ENCODE measurements around the gene FAM72A. TPM values are rescaled to one million over a fixed set of nuclear protein-coding genes. Genes with fewer than 3 reads are reported as not detected.
"Not testable (repeated sequence)": the region's sequence is repeated elsewhere in the genome, so short reads cannot be mapped to it uniquely, and the experiment has no call there.

FAM72A gene
- total RNA-seq, 4 donors from 2014 or later = 0.29 to 2.7 TPM; not detected in 2

DNA sequence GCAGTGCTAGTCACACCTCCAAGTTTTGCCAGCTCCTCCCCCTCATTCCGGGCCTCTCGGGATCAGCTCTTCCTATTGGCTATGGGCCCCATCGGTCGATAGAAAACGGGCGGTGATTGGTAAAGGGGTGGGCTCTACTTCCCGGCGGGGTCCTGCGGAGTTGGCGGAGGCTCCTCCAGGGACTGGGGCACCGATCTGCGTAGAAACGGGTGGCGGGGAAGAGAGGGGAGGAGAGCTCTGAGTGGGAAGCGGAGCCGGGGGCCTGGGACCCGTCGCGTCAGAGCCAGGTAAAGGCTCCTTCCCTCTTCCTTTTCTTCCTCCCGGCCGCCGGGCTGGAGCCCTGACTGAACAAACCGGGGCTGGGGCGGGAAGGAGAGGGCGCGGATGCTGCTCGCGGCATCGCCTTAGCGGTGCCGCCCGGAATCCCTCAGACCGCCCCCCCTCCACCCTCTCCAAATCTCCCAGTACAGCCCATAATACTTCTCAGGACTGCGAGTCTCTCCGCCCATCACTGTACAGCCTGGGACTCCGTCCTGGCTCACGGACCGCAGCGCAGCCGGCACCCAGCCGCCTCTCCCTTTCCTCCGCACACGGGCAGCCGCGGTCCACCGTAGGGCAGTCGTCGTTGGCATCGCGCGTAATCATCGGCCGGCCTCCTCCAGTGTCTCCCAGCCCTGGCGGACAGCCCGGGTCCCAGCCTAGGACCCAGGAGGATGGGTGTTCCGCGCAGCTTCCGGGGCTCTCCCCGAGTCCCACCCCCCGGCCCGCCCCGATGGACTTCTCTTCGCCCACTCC, 922 bp upstream of the FAM72A start, which contains the start of gene SRGAP2:
TSS of gene SRGAP2 (plus strand) at position 178 of the 795 bp plus-strand sequence. CDS start 2,430 bp downstream, outside the sequence.
- Histone ChIP-seq H3K4me3 (peak within 1 kb of the TSS; percentile 56 to 71), H3K27ac (peak within 1 kb of the TSS; percentile 83 to 93)
- H3K36me3 ChIP-seq; H3K4me1 ChIP-seq; H3K27me3 ChIP-seq; H3K9me3 ChIP-seq; intact Hi-C loops (cut with DNase I; ENCODE audit: low total_unique reads): not testable (repeated sequence)
- DNase-seq = peak; percentile 76 to 78

DNA sequence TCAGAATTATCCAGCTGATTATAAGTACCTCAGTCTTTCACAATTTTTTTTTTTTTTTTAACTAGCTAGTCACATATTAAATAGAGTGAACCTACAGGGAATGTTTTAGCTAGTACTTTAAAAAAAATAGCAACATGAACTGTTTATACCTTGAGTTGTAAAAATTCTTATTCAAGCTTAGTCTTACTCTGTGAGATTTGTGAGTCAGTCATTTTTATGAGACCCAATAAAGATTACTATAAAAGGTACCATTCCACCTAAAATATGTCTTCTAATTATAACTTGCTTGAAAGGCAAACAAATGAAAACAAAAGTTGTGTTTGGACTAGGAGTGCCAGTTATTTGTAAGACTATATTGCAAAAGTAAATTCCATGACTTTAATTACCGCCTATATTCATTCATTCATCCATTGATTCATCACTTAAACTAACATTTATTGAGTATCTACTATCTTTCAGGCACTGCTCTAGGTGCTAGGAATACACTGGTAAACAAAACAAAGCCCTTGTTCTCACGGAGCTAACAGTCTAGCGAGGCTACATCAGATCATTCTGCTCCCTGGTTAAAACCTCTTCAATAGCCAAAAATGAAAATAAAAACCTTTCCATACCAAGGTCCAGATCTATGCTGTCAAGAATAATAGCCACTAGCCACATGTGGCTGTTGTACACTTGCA, 5.8 kb downstream of the FAM72A start:
- H3K9me3 ChIP-seq; H3K36me3 ChIP-seq; H3K27ac ChIP-seq; DNase-seq; intact Hi-C loops (cut with DNase I; ENCODE audit: low total_unique reads); H3K4me3 ChIP-seq; H3K4me1 ChIP-seq; H3K27me3 ChIP-seq: not testable (repeated sequence)

DNA sequence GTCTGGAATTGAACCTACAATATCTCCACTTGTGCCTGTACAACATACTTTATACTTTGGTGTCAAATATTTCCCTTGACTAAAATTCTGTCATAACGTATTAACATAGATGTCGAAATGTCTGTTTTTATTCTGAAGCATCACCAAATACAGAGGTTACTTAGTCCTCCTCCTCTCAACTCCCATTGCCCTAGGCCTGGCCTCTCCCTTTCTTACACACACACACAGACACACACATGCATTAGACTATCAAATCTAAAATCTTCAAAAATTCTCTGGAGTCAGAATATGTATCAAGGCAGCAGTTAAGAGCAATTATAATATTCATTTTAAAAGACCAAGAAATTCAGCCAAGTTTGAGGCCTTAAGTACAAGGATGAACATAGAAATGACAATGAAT, 7.5 kb downstream of the FAM72A start:
- H3K4me3 ChIP-seq; DNase-seq; H3K27ac ChIP-seq; H3K36me3 ChIP-seq; H3K4me1 ChIP-seq; intact Hi-C loops (cut with DNase I; ENCODE audit: low total_unique reads); H3K27me3 ChIP-seq; H3K9me3 ChIP-seq: not testable (repeated sequence)

DNA sequence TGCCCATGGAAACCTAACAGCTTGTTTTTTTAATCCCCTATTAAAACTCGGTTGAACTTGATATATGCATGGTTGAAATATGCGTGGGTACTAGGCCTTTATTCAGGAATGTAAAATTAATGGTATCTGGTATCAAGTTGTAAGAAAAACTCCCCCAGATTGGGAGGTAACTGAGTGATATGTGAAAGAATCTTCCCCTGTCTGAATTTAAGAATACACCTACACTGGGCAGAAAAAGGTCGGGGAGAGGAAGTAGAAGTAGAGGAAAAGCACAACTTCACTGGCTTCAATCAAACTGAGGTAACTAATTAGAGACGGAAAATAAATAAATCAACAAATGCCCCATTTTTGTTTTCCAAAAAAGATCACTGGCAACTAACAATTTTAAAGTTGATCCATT, 15.8 kb downstream of the FAM72A start:
- intact Hi-C loops (cut with DNase I; ENCODE audit: low total_unique reads); H3K27ac ChIP-seq; H3K4me3 ChIP-seq; H3K27me3 ChIP-seq; H3K9me3 ChIP-seq; H3K36me3 ChIP-seq; DNase-seq; H3K4me1 ChIP-seq: not testable (repeated sequence)

DNA sequence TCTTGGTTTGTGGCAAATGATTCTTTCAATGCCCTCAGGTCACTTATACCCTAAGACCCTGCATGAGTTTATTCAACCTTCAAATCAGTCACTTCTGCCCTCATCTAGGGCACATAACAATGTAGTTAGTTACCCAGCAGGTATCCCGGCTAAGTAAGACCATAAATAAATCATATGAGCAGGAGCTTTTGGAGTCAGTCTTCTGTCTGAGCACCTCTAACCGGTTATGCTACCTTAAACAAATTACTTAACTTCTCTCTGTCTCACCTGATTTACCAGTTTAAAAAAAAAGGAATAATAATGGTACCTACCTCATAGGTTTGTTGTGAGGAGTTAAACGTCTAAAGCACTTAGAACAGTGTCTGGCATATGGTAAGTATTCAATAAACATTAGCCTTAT, 16.9 kb downstream of the FAM72A start:
- H3K4me3 ChIP-seq; H3K27ac ChIP-seq; H3K9me3 ChIP-seq; H3K27me3 ChIP-seq; H3K36me3 ChIP-seq; DNase-seq; H3K4me1 ChIP-seq; intact Hi-C loops (cut with DNase I; ENCODE audit: low total_unique reads): not testable (repeated sequence)

DNA sequence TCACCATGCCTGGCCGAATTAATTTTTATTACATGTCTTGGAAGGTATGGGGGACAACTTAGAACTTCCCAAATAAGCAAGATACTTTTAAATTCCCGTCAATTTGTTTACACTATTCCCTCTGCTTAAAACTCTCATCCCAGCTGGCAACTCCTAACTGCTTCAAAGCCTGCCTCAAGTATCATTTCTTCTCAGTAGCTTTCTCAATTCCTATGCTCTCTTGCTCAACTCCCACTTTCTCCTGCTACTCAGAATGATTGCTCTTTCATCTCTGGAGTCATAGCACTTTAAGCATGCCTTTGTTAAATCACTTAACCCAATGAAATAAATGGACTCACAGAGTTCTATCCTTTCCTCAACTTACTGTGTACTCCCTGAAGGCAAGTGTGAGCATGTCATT, 18.9 kb downstream of the FAM72A start:
- H3K27ac ChIP-seq; H3K9me3 ChIP-seq; H3K27me3 ChIP-seq; DNase-seq; H3K36me3 ChIP-seq; H3K4me1 ChIP-seq; intact Hi-C loops (cut with DNase I; ENCODE audit: low total_unique reads); H3K4me3 ChIP-seq: not testable (repeated sequence)

DNA sequence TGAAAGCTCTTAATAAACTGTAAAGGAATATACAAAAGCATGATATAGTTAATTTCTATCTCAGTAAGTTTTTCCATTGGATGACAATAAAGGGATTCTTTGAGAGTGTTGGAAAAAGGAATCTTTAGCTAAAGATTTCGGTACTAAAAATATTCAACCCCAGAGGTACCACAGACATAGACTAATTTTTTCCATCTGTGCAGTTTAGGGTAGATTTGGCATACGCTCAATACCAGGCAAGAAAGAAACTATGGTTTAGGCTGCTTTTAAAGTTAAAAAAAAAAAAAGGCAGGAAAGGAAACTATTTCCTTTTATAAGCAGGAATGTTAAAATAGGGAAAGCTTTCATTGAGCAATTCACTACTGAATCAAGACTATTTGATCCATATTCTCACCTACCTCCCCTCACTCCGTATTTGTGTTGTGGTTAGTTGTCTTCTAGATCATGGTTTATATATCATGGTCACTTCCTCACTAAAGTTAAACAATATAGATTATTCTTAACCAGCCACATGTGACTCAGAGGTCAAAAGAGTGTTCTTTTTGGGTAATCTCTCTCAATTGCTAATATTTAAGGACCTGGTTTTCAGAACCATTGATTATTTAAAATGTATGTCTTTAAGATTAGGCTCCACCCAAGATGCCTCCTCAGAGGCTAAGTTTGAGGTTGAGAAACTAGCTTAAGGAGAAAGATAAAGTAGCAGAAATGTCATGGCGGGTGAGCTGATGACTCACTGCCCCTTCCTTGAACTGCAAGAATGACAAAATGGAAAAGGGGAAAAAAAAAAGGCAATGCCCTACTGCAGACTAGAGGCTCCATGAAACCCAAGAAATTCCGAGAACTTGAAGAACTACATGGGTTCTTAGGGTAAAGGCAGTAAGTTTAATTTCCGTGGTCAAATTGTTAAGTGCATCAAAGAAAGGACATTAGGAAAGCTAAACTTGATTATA, 20.0 kb downstream of the FAM72A start:
- intact Hi-C loops (cut with DNase I; ENCODE audit: low total_unique reads); H3K4me1 ChIP-seq; H3K27me3 ChIP-seq; DNase-seq; H3K27ac ChIP-seq; H3K4me3 ChIP-seq; H3K36me3 ChIP-seq; H3K9me3 ChIP-seq: not testable (repeated sequence)

DNA sequence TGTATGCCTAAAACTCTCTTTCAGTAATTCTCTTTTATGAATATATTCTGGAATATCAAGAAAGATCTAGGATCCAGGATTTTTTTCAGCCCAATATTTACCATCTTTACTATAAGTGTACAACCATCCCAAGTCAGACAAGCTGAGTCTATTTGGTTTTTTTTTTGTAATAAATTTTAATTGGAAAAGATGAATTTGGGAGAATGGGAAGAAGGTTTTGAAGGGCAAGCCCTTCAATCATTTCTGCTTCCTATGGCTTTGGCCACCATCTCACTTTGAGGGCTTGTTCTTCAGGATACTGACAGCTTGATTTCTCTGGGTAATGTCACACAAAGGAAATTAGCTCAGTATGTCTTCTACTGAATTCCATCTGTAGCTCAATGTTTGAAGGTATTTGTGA, 23.0 kb downstream of the FAM72A start:
- intact Hi-C loops (cut with DNase I; ENCODE audit: low total_unique reads); H3K4me3 ChIP-seq; DNase-seq; H3K4me1 ChIP-seq; H3K9me3 ChIP-seq; H3K27me3 ChIP-seq; H3K36me3 ChIP-seq; H3K27ac ChIP-seq: not testable (repeated sequence)

DNA sequence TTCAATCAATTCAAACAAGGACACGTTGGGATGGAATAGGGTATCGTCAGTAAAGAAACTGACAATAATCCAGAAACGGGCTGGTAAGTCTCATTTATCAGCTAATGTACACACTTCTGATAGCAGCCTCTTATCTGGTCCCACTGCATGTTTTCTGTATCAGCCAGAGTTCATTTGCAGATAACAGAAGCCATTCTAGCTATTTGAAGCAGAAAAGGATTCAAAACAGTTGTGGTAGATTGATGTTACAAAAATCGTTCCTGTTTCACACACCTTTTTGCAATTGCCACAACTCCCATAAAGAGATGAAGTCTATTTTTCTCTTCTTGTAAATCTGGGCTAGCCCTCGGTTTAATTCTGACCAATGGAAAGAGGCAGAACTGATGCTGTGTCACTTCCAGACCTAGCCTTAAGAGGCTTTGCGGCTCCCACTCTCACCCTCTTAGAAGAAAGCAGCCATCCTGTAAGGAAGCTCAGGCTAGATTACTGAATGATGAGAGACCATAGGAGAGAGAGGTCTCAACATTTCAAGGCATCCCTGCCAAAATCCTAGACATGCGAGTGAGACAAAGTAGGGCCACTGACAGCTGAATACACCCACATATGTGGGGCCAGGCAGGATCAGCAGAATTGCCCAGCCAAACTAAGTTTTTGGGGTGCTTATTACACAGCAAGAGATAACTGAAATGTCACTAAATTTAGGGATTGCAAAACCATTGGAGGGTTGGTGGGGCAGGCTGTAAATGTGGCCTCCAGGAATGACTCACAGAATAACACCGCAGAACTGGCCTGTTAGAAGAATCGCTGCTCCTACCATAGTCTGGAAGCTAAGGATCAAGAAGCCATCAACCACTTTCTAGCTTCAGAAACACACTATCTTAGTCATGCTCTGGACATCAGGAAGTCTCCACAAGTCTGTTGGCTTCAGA, 24.3 kb downstream of the FAM72A start:
- H3K4me3 ChIP-seq; DNase-seq; H3K36me3 ChIP-seq; H3K27me3 ChIP-seq; H3K9me3 ChIP-seq; intact Hi-C loops (cut with DNase I; ENCODE audit: low total_unique reads); H3K4me1 ChIP-seq; H3K27ac ChIP-seq: not testable (repeated sequence)

DNA sequence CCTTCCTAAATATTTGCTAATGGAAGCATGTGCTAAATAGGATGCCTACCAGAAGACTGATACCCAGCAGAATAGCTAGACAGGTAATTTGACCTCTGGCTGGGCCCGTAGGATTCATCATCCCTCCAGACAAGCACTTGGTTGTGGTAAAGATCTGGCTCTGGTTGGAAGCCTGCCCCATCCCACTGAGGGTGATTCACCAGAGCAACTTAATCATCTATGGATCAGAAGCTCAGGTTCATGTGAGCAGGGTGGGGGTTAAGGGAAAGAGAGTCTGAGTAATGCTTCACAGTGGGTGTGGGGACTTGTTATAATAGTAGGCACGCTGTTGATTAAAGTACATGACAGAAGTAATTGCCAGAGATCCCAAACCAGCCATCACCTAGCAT, 26.5 kb downstream of the FAM72A start:
- H3K4me1 ChIP-seq; H3K4me3 ChIP-seq; H3K9me3 ChIP-seq; H3K27ac ChIP-seq; H3K27me3 ChIP-seq; DNase-seq; intact Hi-C loops (cut with DNase I; ENCODE audit: low total_unique reads); H3K36me3 ChIP-seq: not testable (repeated sequence)

DNA sequence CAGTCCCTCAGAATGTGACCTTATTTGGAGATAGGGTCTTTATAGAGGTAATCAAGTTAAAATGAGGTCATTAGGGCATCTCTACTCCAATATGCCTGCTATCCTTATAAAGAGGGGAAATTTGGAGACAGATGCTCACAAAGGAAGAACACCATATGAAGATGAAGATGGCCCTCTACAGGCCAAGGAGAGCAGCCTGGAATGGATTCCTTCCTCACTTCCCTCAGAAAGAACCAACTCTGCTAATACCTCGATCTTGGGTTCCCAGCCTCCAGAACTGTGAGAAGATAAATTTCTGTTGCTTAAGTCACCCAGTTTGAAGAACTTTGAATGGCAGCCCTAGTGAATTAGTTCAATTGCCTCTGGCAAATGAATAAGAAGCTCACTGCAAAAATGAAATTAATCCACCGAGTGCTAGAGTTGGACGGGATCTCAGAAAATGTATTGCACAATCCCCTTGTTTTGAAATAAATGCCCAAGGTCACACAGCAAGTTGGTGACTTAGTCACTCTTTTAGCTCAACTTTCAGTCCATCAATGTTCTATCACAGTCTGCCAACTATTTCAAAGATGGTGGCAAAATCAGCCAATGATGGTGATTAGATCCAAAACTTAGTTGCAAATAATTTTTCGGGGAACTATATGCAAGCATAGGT, 27.1 kb downstream of the FAM72A start:
- intact Hi-C loops (cut with DNase I; ENCODE audit: low total_unique reads); H3K4me3 ChIP-seq; H3K36me3 ChIP-seq; H3K9me3 ChIP-seq; H3K4me1 ChIP-seq; H3K27me3 ChIP-seq; DNase-seq; H3K27ac ChIP-seq: not testable (repeated sequence)
